ENCODE measurements around the gene GUCA2A. TPM values are rescaled to one million over a fixed set of nuclear protein-coding genes. Genes with fewer than 3 reads are reported as not detected.

Gene GUCA2A
- polyA plus RNA-seq, 3 donors, result not detected

DNA sequence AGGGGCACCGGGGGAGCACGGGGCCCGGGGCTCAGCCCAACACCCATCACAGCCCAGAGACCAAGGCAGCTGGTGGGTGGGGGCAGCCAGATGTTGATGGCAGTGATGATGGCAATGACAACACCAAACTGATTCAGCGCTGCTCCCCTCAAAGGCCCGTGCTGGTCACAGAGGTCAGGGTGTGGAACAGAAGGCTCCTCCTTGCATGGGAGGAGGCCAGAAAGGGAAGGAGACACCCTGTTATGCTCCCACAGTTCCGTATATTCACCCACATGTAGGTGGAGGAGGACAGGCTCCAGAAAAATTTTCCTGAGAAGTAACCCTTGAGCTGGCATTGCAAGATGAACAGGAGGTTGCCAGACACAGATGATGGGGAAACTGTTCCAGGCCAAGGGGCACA, 10.9 kb downstream of the GUCA2A start:
- WGBS (ENCODE audit: insufficient coverage), result no CpG with 5 or more reads among the region's 6 CpGs
- Histone ChIP-seq H3K4me1 (ENCODE audit: control insufficient read depth in 1 of 2, insufficient read depth in 2 of 2, low read length in 2 of 2) (no peaks in the 10 kb centered on the region), H3K27ac (ENCODE audit: low read depth in 1 of 2, low read length in 2 of 2) (no peak overlapping the region), H3K36me3 (replicated peaks in 1 of 2; ENCODE audit: control insufficient read depth in 1 of 2, insufficient read depth in 2 of 2, low read length in 2 of 2) (no peaks in the 10 kb centered on the region), H3K27me3 (ENCODE audit: control insufficient read depth in 2 of 2, insufficient read depth in 2 of 2, low read length in 2 of 2) (no peaks in the 10 kb centered on the region), H4K20me1 (ENCODE audit: insufficient read depth, low read length) (no peaks in the 10 kb centered on the region), H3K4me3 (replicated peaks in 1 of 3; ENCODE audit: low read depth in 2 of 3, low read length in 3 of 3) (no peak overlapping the region), H2AFZ (ENCODE audit: insufficient read depth, low read depth, low read length, poor library complexity, severe bottlenecking) (no peak overlapping the region), H3K4me2 (replicated peaks; ENCODE audit: extremely low read depth, low read length, poor library complexity, severe bottlenecking) (no peak overlapping the region), H3K79me2 (ENCODE audit: insufficient read depth, low read length) (no peaks in the 10 kb centered on the region), H3K9ac (ENCODE audit: insufficient read depth, low read length, poor library complexity, severe bottlenecking) (no peak overlapping the region), H3K9me3 (replicated peaks in 1 of 2; ENCODE audit: control insufficient read depth in 1 of 2, insufficient read depth in 1 of 2, low read length in 2 of 2) (no peaks in the 10 kb centered on the region)
- Mint-ChIP-seq H3K9me3 (peaks cover 0 to 2% (median 0%) of the 10 kb centered on the region in 7 donors), H3K36me3 (no peaks in the 10 kb centered on the region), H3K4me1 (peaks cover 5% of the 10 kb centered on the region), H3K27ac (no peak overlapping the region), H3K27me3 (ENCODE audit: low read depth in 3 of 3) (peaks cover 0 to 3% (median 2%) of the 10 kb centered on the region in 3 donors), H3K4me3 (no peak overlapping the region)
- TF ChIP-seq, protein P1, sequence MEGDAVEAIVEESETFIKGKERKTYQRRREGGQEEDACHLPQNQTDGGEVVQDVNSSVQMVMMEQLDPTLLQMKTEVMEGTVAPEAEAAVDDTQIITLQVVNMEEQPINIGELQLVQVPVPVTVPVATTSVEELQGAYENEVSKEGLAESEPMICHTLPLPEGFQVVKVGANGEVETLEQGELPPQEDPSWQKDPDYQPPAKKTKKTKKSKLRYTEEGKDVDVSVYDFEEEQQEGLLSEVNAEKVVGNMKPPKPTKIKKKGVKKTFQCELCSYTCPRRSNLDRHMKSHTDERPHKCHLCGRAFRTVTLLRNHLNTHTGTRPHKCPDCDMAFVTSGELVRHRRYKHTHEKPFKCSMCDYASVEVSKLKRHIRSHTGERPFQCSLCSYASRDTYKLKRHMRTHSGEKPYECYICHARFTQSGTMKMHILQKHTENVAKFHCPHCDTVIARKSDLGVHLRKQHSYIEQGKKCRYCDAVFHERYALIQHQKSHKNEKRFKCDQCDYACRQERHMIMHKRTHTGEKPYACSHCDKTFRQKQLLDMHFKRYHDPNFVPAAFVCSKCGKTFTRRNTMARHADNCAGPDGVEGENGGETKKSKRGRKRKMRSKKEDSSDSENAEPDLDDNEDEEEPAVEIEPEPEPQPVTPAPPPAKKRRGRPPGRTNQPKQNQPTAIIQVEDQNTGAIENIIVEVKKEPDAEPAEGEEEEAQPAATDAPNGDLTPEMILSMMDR (IDR thresholded peaks at IDR 0.05), result no peak
- no peak for DNase-seq
- intact Hi-C loops (cut with micrococcal nuclease), result no loop called here

- Mint-ChIP-seq H3K36me3 (no peaks in the 10 kb centered on the region), H3K4me1 (peaks cover 5% of the 10 kb centered on the region), H3K9me3 (peaks cover 0 to 2% (median 0%) of the 10 kb centered on the region in 7 donors), H3K27me3 (ENCODE audit: low read depth in 3 of 3) (peaks cover 0 to 3% (median 2%) of the 10 kb centered on the region in 3 donors), H3K4me3 (no peak within 1 kb of the TSS), H3K27ac (no peak within 1 kb of the TSS)
- no peak within 1 kb of the TSS for H2AFZ ChIP-seq (ENCODE audit: insufficient read depth, low read depth, low read length, poor library complexity, severe bottlenecking)
- H3K27me3 ChIP-seq (ENCODE audit: control insufficient read depth in 2 of 2, insufficient read depth in 2 of 2, low read length in 2 of 2), result no peaks in the 10 kb centered on the region
- H3K79me2 ChIP-seq (ENCODE audit: insufficient read depth, low read length), result no peaks in the 10 kb centered on the region
- H3K4me2 ChIP-seq (replicated peaks; ENCODE audit: extremely low read depth, low read length, poor library complexity, severe bottlenecking), result no peak within 1 kb of the TSS
- H3K4me1 ChIP-seq (ENCODE audit: control insufficient read depth in 1 of 2, insufficient read depth in 2 of 2, low read length in 2 of 2), result no peaks in the 10 kb centered on the region
- no peak within 1 kb of the TSS for H3K9ac ChIP-seq (ENCODE audit: insufficient read depth, low read length, poor library complexity, severe bottlenecking)
- H3K36me3 ChIP-seq (replicated peaks in 1 of 2; ENCODE audit: control insufficient read depth in 1 of 2, insufficient read depth in 2 of 2, low read length in 2 of 2), result no peaks in the 10 kb centered on the region
- TF ChIP-seq, protein P1 (IDR thresholded peaks at IDR 0.05), result no peak
- 100% methylated on average over 5 of the region's 12 CpGs for WGBS (ENCODE audit: insufficient coverage)
- H3K4me3 ChIP-seq (replicated peaks in 1 of 3; ENCODE audit: low read depth in 2 of 3, low read length in 3 of 3), result no peak within 1 kb of the TSS
- intact Hi-C loops (cut with micrococcal nuclease), result no loop called here
- no peaks in the 10 kb centered on the region for H4K20me1 ChIP-seq (ENCODE audit: insufficient read depth, low read length)
- no peak within 1 kb of the TSS for H3K27ac ChIP-seq (ENCODE audit: low read depth in 1 of 2, low read length in 2 of 2)
- no peak for DNase-seq
- no peaks in the 10 kb centered on the region for H3K9me3 ChIP-seq (replicated peaks in 1 of 2; ENCODE audit: control insufficient read depth in 1 of 2, insufficient read depth in 1 of 2, low read length in 2 of 2)
These were observed 11.5 kb downstream of the GUCA2A start, which contains the start of gene GUCA2B for GRCh38 chr1:42152907-42153600. GUCA2B (plus strand) TSS chr1:42153410; CDS start chr1:42153451, 41 bp downstream.
